TTC549 (cell line): Measurements from ENCODE around the gene TMEM129.

Experiments used
- FAIRE-seq: peaks from 2 replicates; lab custom pipeline; 2012; peaks lifted over from hg19 to GRCh38; lab: Jason Lieb, UNC

The TMEM129 gene

GRCh38 chr4:1668488-1668840 lies 52.7 kb downstream of the TMEM129 start:
- FAIRE-seq = no peak

GRCh38 chr4:1667273-1667672 lies 53.9 kb downstream of the TMEM129 start:
- FAIRE-seq = no peak

GRCh38 chr4:1666391-1666790 lies 54.7 kb downstream of the TMEM129 start:
- no peak for FAIRE-seq
